Gastroesophageal sphincter (tissue), 3 donors: Measurements from ENCODE around the gene CDH13.

Experiments
- CTCF ChIP-seq, 4 experiments: fragments of 200-600 bp in 2 of 4; fragments of 450-650 bp in 2 of 4; sonication (generic) in 1 of 4; IDR thresholded peaks; one replicate each; pipeline ENCODE4 v1.5.1; 2017 to 2019; ENCODE audit warnings: antibody characterized with exemption in 4 of 4, mild to moderate bottlenecking in 2 of 4, moderate library complexity in 2 of 4
- POLR2A ChIP-seq, 2 donors: fragments of 450-650 bp; IDR thresholded peaks; one replicate each; pipeline ENCODE4 v1.6.1; 2017; ENCODE audit warnings: antibody characterized with exemption in 2 of 2, mild to moderate bottlenecking in 2 of 2, moderate library complexity in 1 of 2

- TF ChIP-seq CTCF (IDR thresholded peaks at IDR 0.05) = peak; percentile 89 to 94 (median 92)
- TF ChIP-seq POLR2A (IDR thresholded peaks at IDR 0.05) = no peak
Measured at GRCh38 chr16:83826146-83826913, 1199.6 kb downstream of the CDH13 start.
